K562 (cell line): ENCODE results near the gene PSMD2. TPM values are rescaled to one million over a fixed set of nuclear protein-coding genes. Genes with fewer than 3 reads are reported as not detected.
A peak's percentile ranks its signal among the peaks of the same experiment; 100 is the strongest.

Experiments used
- ASH1L ChIP-seq: fragments of 450-650 bp; IDR thresholded peaks from 2 replicates; pipeline ENCODE4 v1.6.1; 2018; ENCODE audit warnings: borderline replicate concordance, mild to moderate bottlenecking, low read depth; ENCODE audit not compliant: partially characterized antibody
- BRF1 ChIP-seq: IDR thresholded peaks from 3 replicates; pipeline ENCODE4 v1.6.1; 2011; ENCODE audit warnings: borderline replicate concordance, mild to moderate bottlenecking; ENCODE audit not compliant: insufficient read length; ENCODE audit errors: extremely low read depth
- CHD1 ChIP-seq: fragments of 200-600 bp; sonication (generic); IDR thresholded peaks from one replicate; pipeline ENCODE4 v1.6.1; 2012; ENCODE audit warnings: mild to moderate bottlenecking, moderate library complexity, low read length, inconsistent platforms
- CHD2 ChIP-seq: IDR thresholded peaks from 2 replicates; pipeline ENCODE4 v1.6.1; 2011; ENCODE audit warnings: low read depth, low read length
- DDX20 ChIP-seq: fragments of 450-650 bp; IDR thresholded peaks from 2 replicates; pipeline ENCODE4 v1.6.1; 2016; ENCODE audit warnings: missing genetic modification characterization, low read depth, mild to moderate bottlenecking, missing compliant biosample characterization, moderate library complexity
- ESRRB ChIP-seq: fragments of 250-450 bp; sonication (Bioruptor Pico); IDR thresholded peaks from 2 replicates; pipeline ENCODE4 v1.5.0; 2020; ENCODE audit warnings: mild to moderate bottlenecking, moderate library complexity, borderline replicate concordance
- FOSL1 ChIP-seq: fragments of 200-800 bp; sonication (Bioruptor generic); conservative IDR thresholded peaks from 2 replicates; pipeline ENCODE4 v1.6.1; 2016; ENCODE audit warnings: missing genetic modification characterization, missing compliant biosample characterization
- FOXK2 ChIP-seq, 2 experiments: fragments of 450-650 bp; IDR thresholded peaks in 1 of 2; conservative IDR thresholded peaks in 1 of 2; 2 replicates each; pipeline ENCODE4 v1.6.1; 2016; ENCODE audit warnings: low read depth in 2 of 2, mild to moderate bottlenecking in 1 of 2
- HMGXB4 ChIP-seq: sonication (generic); formaldehyde crosslinking; IDR thresholded peaks from 2 replicates; pipeline ENCODE4 v1.8.1; 2023; ENCODE audit warnings: mild to moderate bottlenecking, missing genetic modification reagents
- MIER1 ChIP-seq: fragments of 450-650 bp; IDR thresholded peaks from 2 replicates; pipeline ENCODE4 v1.6.1; 2016; ENCODE audit warnings: antibody characterized with exemption, mild to moderate bottlenecking, low read depth
- MXD1 ChIP-seq: fragments of 250-450 bp; sonication (Bioruptor Pico); IDR thresholded peaks from 2 replicates; pipeline ENCODE4 v1.8.0; 2021; ENCODE audit warnings: borderline replicate concordance, mild to moderate bottlenecking, moderate library complexity; ENCODE audit not compliant: poor library complexity, severe bottlenecking
- PHB ChIP-seq: fragments of 250-450 bp; sonication (Bioruptor Pico); IDR thresholded peaks from 2 replicates; pipeline ENCODE4 v1.5.0; 2021
- POLR2AphosphoS2 ChIP-seq: IDR thresholded peaks from 2 replicates; pipeline ENCODE4 v1.6.1; 2012; ENCODE audit warnings: low read length, improper control_type of control experiment
- PTTG1 ChIP-seq: fragments of 450-650 bp; IDR thresholded peaks from 2 replicates; pipeline ENCODE4 v1.6.1; 2016; ENCODE audit warnings: low read depth, mild to moderate bottlenecking, missing genetic modification characterization, missing compliant biosample characterization
- RNF219 ChIP-seq: fragments of 250-450 bp; sonication (Bioruptor Pico); IDR thresholded peaks from 2 replicates; pipeline ENCODE4 v1.5.0; 2022; ENCODE audit warnings: mild to moderate bottlenecking
- SIX5 ChIP-seq, 2 experiments: IDR thresholded peaks; 2 replicates each; pipeline ENCODE4 v1.6.1; 2011; ENCODE audit warnings: low read length in 2 of 2, borderline replicate concordance in 1 of 2, low read depth in 1 of 2, mild to moderate bottlenecking in 1 of 2, moderate library complexity in 1 of 2; ENCODE audit not compliant: insufficient read depth in 1 of 2
- SREBF1 ChIP-seq: fragments of 150-350 bp; IDR thresholded peaks from 2 replicates; pipeline ENCODE4 v1.6.1; 2014; ENCODE audit warnings: antibody characterized with exemption, low read depth, low read length, borderline replicate concordance
- SRSF9 ChIP-seq: fragments of 200-400 bp; formaldehyde crosslinking; IDR thresholded peaks from 2 replicates; pipeline ENCODE4 v1.6.1; 2017; ENCODE audit warnings: low read depth, low read length, borderline replicate concordance
- TAF7 ChIP-seq: fragments of 450-650 bp; IDR thresholded peaks from 2 replicates; pipeline ENCODE4 v1.6.1; 2016; ENCODE audit warnings: missing genetic modification characterization, missing compliant biosample characterization
- USF2 ChIP-seq: sonication (generic); formaldehyde crosslinking; IDR thresholded peaks from 2 replicates; pipeline ENCODE4 v1.5.0; 2020; ENCODE audit warnings: missing genetic modification reagents
- ZNF561 ChIP-seq: fragments of 450-650 bp; formaldehyde crosslinking; conservative IDR thresholded peaks from 2 replicates; pipeline ENCODE4 v1.4.0; 2020; ENCODE audit warnings: mild to moderate bottlenecking, moderate library complexity
- ZNF668 ChIP-seq: fragments of 250-450 bp; sonication (Bioruptor Pico); IDR thresholded peaks from 2 replicates; pipeline ENCODE4 v1.8.0; 2022; ENCODE audit warnings: mild to moderate bottlenecking, inconsistent platforms
- ZSCAN32 ChIP-seq: fragments of 450-650 bp; formaldehyde crosslinking; IDR thresholded peaks from 2 replicates; pipeline ENCODE4 v1.4.0; 2020; ENCODE audit warnings: mild to moderate bottlenecking, moderate library complexity
- polyA plus RNA-seq, 8 experiments: library from polyadenylated mRNA; depleted of rRNA in 4 of 8; stranded (reverse) in 5 of 8; unstranded in 3 of 8; fragments of >200 nt; fragmentation: Nextera tagmentation in 2 of 8; fragmentation: Illumina TruSeq in 1 of 8; extraction: Ambion mirVana in 2 of 8; extraction: Trizol in 1 of 8; gene quantifications; 2 replicates each; pipeline versions ENCODE4 v1.2.1 to v1.2.3, GENCODE V29; 2011 to 2014; ENCODE audit warnings: inconsistent platforms in 1 of 8, missing spikeins in 1 of 8
- total RNA-seq, 7 experiments: library from RNA; depleted of rRNA in 6 of 7; stranded (reverse); fragments of >200 nt in 6 of 7; fragmentation: Illumina TruSeq in 2 of 7; extraction: Trizol in 2 of 7; gene quantifications; 2 replicates each; pipeline versions ENCODE4 v1.2.1 to v1.2.3, GENCODE V29; 2011 to 2021; ENCODE audit warnings: low replicate concordance in 1 of 7

Gene PSMD2
- total and polyA plus RNA-seq, 9 of the 15 experiments (the other 6 are each of a cell fraction or from before 2014, with no cell fraction given): 152 to 484 (median 295) TPM

- TF ChIP-seq SIX5 (IDR thresholded peaks at IDR 0.05; ENCODE audit: borderline replicate concordance in 1 of 2, insufficient read depth in 1 of 2, low read depth in 1 of 2, low read length in 2 of 2) (peak in 1 of 2 experiments; percentile 20; a peak in 1 of 4 replicates), FOSL1 (tag) (no peak), DDX20 (tag) (no peak), HMGXB4 (CRISPR knock-in tag) (peak; percentile 77; the same call in 1 of the 2 replicates), SREBF1 (no peak), POLR2AphosphoS2 (no peak), MXD1 (CRISPR knock-in tag) (peak; percentile 92), ZNF668 (no peak), ASH1L (no peak), FOXK2 (conservative IDR thresholded peaks at IDR 0.05 in 1 of 2, IDR thresholded peaks at IDR 0.05 in 1 of 2; ENCODE audit: low read depth in 2 of 2) (peak; percentile 96 to 97), PHB (0 out of 2 replicates have a peak, but pooled peaks have one; percentile 45), CHD1 (no peak), USF2 (CRISPR knock-in tag) (no peak), TAF7 (tag) (no peak), SRSF9 (no peak), ZSCAN32 (CRISPR knock-in tag) (no peak), ZNF561 (CRISPR knock-in tag) (no peak), RNF219 (CRISPR knock-in tag) (no peak), PTTG1 (tag) (no peak), BRF1 (no peak), ESRRB (CRISPR knock-in tag) (no peak), MIER1 (no peak), CHD2 (peak; percentile 38; the same call in 1 of the 2 replicates)
These were observed 49.5 kb upstream of the PSMD2 start, which contains the start of gene EEF1AKMT4 (continued) for GRCh38 chr3:184249412-184250166.
